ENCODE data around the gene GAS6.

Gene GAS6

GRCh38 chr13:113849981-113850721 is 13.7 kb downstream of the GAS6 start:
- no peak overlapping the region for H3K4me3 ChIP-seq (ENCODE audit: low read depth, low read length)
- H3K36me3 ChIP-seq (ENCODE audit: control insufficient read depth, insufficient read depth, low read length) = no peaks in the 10 kb centered on the region; the same call in 1 of the 2 replicates

GRCh38 chr13:113849546-113849945 is 14.3 kb downstream of the GAS6 start:
- peaks cover 10% of the 10 kb centered on the region for H3K4me1 ChIP-seq (ENCODE audit: control insufficient read depth, insufficient read depth, low read length)
- H3K4me3 ChIP-seq (ENCODE audit: low read depth, low read length) = no peak overlapping the region
- no peak overlapping the region for H3K9ac ChIP-seq (ENCODE audit: low read depth, low read length)
- no peaks in the 10 kb centered on the region for H3K9me3 ChIP-seq (ENCODE audit: control insufficient read depth, insufficient read depth, low read length)
- no peaks in the 10 kb centered on the region for H3K27me3 ChIP-seq (ENCODE audit: control insufficient read depth, insufficient read depth, low read length)
- no peaks in the 10 kb centered on the region; the same call in 1 of the 2 replicates for H3K36me3 ChIP-seq (ENCODE audit: control insufficient read depth, insufficient read depth, low read length)
- no peak overlapping the region for H3K27ac ChIP-seq (ENCODE audit: low read depth, low read length)

More at GRCh38 chr13:113849981-113850721, 13.7 kb downstream of the GAS6 start:
- Histone ChIP-seq H3K9ac (ENCODE audit: low read depth, low read length) (no peak overlapping the region), H3K4me1 (ENCODE audit: control insufficient read depth, insufficient read depth, low read length) (peaks cover 12% of the 10 kb centered on the region), H3K27ac (ENCODE audit: low read depth, low read length) (no peak overlapping the region), H3K9me3 (ENCODE audit: control insufficient read depth, insufficient read depth, low read length) (no peaks in the 10 kb centered on the region), H3K27me3 (ENCODE audit: control insufficient read depth, insufficient read depth, low read length) (no peaks in the 10 kb centered on the region)

- no peak overlapping the region for H3K4me3 ChIP-seq (ENCODE audit: low read depth, low read length)
- H3K36me3 ChIP-seq (ENCODE audit: control insufficient read depth, insufficient read depth, low read length) = no peaks in the 10 kb centered on the region; the same call in 1 of the 2 replicates
Observed at GRCh38 chr13:113848431-113849260, 15.2 kb downstream of the GAS6 start.

GRCh38 chr13:113848020-113848419 is 15.9 kb downstream of the GAS6 start:
- H3K9me3 ChIP-seq (ENCODE audit: control insufficient read depth, insufficient read depth, low read length) = no peaks in the 10 kb centered on the region
- no peak overlapping the region for H3K9ac ChIP-seq (ENCODE audit: low read depth, low read length)
- no peaks in the 10 kb centered on the region; the same call in 1 of the 2 replicates for H3K36me3 ChIP-seq (ENCODE audit: control insufficient read depth, insufficient read depth, low read length)
- no peak overlapping the region for H3K27ac ChIP-seq (ENCODE audit: low read depth, low read length)
- no peak overlapping the region for H3K4me3 ChIP-seq (ENCODE audit: low read depth, low read length)
- no peaks in the 10 kb centered on the region for H3K27me3 ChIP-seq (ENCODE audit: control insufficient read depth, insufficient read depth, low read length)
- H3K4me1 ChIP-seq (ENCODE audit: control insufficient read depth, insufficient read depth, low read length) = peaks cover 5% of the 10 kb centered on the region; the same call in 1 of the 2 replicates

More at GRCh38 chr13:113848431-113849260, 15.2 kb downstream of the GAS6 start:
- Histone ChIP-seq H3K27me3 (ENCODE audit: control insufficient read depth, insufficient read depth, low read length) (no peaks in the 10 kb centered on the region), H3K4me1 (ENCODE audit: control insufficient read depth, insufficient read depth, low read length) (peaks cover 5% of the 10 kb centered on the region; the same call in 1 of the 2 replicates), H3K9me3 (ENCODE audit: control insufficient read depth, insufficient read depth, low read length) (no peaks in the 10 kb centered on the region), H3K9ac (ENCODE audit: low read depth, low read length) (no peak overlapping the region), H3K27ac (ENCODE audit: low read depth, low read length) (no peak overlapping the region)

GRCh38 chr13:113846636-113847318 is 17.1 kb downstream of the GAS6 start:
- no peak overlapping the region for H3K9ac ChIP-seq (ENCODE audit: low read depth, low read length)
- no peaks in the 10 kb centered on the region; the same call in 1 of the 2 replicates for H3K36me3 ChIP-seq (ENCODE audit: control insufficient read depth, insufficient read depth, low read length)
- no peak overlapping the region for H3K4me3 ChIP-seq (ENCODE audit: low read depth, low read length)
- H3K4me1 ChIP-seq (ENCODE audit: control insufficient read depth, insufficient read depth, low read length) = peaks cover 5% of the 10 kb centered on the region; the same call in 1 of the 2 replicates
- H3K27me3 ChIP-seq (ENCODE audit: control insufficient read depth, insufficient read depth, low read length) = no peaks in the 10 kb centered on the region
- no peak overlapping the region for H3K27ac ChIP-seq (ENCODE audit: low read depth, low read length)
- H3K9me3 ChIP-seq (ENCODE audit: control insufficient read depth, insufficient read depth, low read length) = no peaks in the 10 kb centered on the region

- Histone ChIP-seq H3K9ac (ENCODE audit: low read depth, low read length) (no peak overlapping the region), H3K4me1 (ENCODE audit: control insufficient read depth, insufficient read depth, low read length) (peaks cover 5% of the 10 kb centered on the region; the same call in 1 of the 2 replicates), H3K9me3 (ENCODE audit: control insufficient read depth, insufficient read depth, low read length) (no peaks in the 10 kb centered on the region), H3K27me3 (ENCODE audit: control insufficient read depth, insufficient read depth, low read length) (no peaks in the 10 kb centered on the region), H3K36me3 (ENCODE audit: control insufficient read depth, insufficient read depth, low read length) (no peaks in the 10 kb centered on the region; the same call in 1 of the 2 replicates), H3K27ac (ENCODE audit: low read depth, low read length) (no peak overlapping the region), H3K4me3 (ENCODE audit: low read depth, low read length) (no peak overlapping the region)
Observed at GRCh38 chr13:113845723-113846635, 17.9 kb downstream of the GAS6 start.

GRCh38 chr13:113845055-113845454 is 18.8 kb downstream of the GAS6 start:
- no peaks in the 10 kb centered on the region; the same call in 1 of the 2 replicates for H3K36me3 ChIP-seq (ENCODE audit: control insufficient read depth, insufficient read depth, low read length)
- no peaks in the 10 kb centered on the region for H3K27me3 ChIP-seq (ENCODE audit: control insufficient read depth, insufficient read depth, low read length)
- no peak overlapping the region for H3K27ac ChIP-seq (ENCODE audit: low read depth, low read length)
- no peaks in the 10 kb centered on the region for H3K9me3 ChIP-seq (ENCODE audit: control insufficient read depth, insufficient read depth, low read length)
- no peak overlapping the region for H3K9ac ChIP-seq (ENCODE audit: low read depth, low read length)
- no peak overlapping the region for H3K4me3 ChIP-seq (ENCODE audit: low read depth, low read length)
- peaks cover 5% of the 10 kb centered on the region; the same call in 1 of the 2 replicates for H3K4me1 ChIP-seq (ENCODE audit: control insufficient read depth, insufficient read depth, low read length)

- Histone ChIP-seq H3K36me3 (ENCODE audit: control insufficient read depth, insufficient read depth, low read length) (no peaks in the 10 kb centered on the region; the same call in 1 of the 2 replicates), H3K27ac (ENCODE audit: low read depth, low read length) (no peak overlapping the region), H3K4me3 (ENCODE audit: low read depth, low read length) (no peak overlapping the region), H3K9me3 (ENCODE audit: control insufficient read depth, insufficient read depth, low read length) (no peaks in the 10 kb centered on the region), H3K9ac (ENCODE audit: low read depth, low read length) (no peak overlapping the region), H3K4me1 (ENCODE audit: control insufficient read depth, insufficient read depth, low read length) (peaks cover 4% of the 10 kb centered on the region; the same call in 1 of the 2 replicates), H3K27me3 (ENCODE audit: control insufficient read depth, insufficient read depth, low read length) (no peaks in the 10 kb centered on the region)
Observed at GRCh38 chr13:113843864-113844556, 19.9 kb downstream of the GAS6 start.

GRCh38 chr13:113843063-113843654 is 20.7 kb downstream of the GAS6 start:
- Histone ChIP-seq H3K4me3 (ENCODE audit: low read depth, low read length) (no peak overlapping the region), H3K36me3 (ENCODE audit: control insufficient read depth, insufficient read depth, low read length) (no peaks in the 10 kb centered on the region; the same call in 1 of the 2 replicates), H3K27ac (ENCODE audit: low read depth, low read length) (no peak overlapping the region), H3K9me3 (ENCODE audit: control insufficient read depth, insufficient read depth, low read length) (no peaks in the 10 kb centered on the region), H3K9ac (ENCODE audit: low read depth, low read length) (no peak overlapping the region), H3K4me1 (ENCODE audit: control insufficient read depth, insufficient read depth, low read length) (no peaks in the 10 kb centered on the region), H3K27me3 (ENCODE audit: control insufficient read depth, insufficient read depth, low read length) (no peaks in the 10 kb centered on the region)

All from HUES48 (cell line).